Myocyte (in vitro differentiated cells): ENCODE measurements around the gene MYO1A. TPM values are rescaled to one million over a fixed set of nuclear protein-coding genes. Genes with fewer than 3 reads are reported as not detected.

Source experiments
- total RNA-seq: library from RNA; depleted of rRNA; stranded (reverse); fragments of >200 nt; gene quantifications from 2 replicates; pipeline ENCODE4 v1.2.3, GENCODE V29; 2014

Gene MYO1A
- total RNA-seq, 1 donor from 2014 or later, result not detected

Other genes starting within 250 kb of the MYO1A start
- gene SDR9C7, start 115.7 kb downstream of the MYO1A start, total RNA-seq, result 0.16 TPM in 1 of 2 replicates, not detected in the other
- 0.10 and 0.13 TPM in 2 replicates for gene RDH16, start 92.5 kb downstream of the MYO1A start, total RNA-seq
- gene ZBTB39, start 43.6 kb downstream of the MYO1A start, total RNA-seq, result 3.9 and 4.0 TPM in 2 replicates
- not detected in 2 replicates for gene TAC3, start 33.6 kb downstream of the MYO1A start, total RNA-seq
- gene NEMP1, start 28.7 kb upstream of the MYO1A start, total RNA-seq, result 9.9 and 19.1 TPM in 2 replicates
- 50.6 and 76.7 TPM in 2 replicates for gene NAB2, start 39.0 kb upstream of the MYO1A start, total RNA-seq
- 51.1 and 59.4 TPM in 2 replicates for gene STAT6, start 61.2 kb upstream of the MYO1A start, total RNA-seq
- 40.0 and 53.8 TPM in 2 replicates for gene LRP1, start 78.4 kb upstream of the MYO1A start, total RNA-seq
- not detected in 2 replicates for gene LRP1-AS, start 97.5 kb upstream of the MYO1A start, total RNA-seq
- gene NXPH4, start 166.7 kb upstream of the MYO1A start, total RNA-seq, result 2.4 and 4.3 TPM in 2 replicates
- 147 and 153 TPM in 2 replicates for gene SHMT2, start 179.6 kb upstream of the MYO1A start, total RNA-seq
- 594 and 728 TPM in 2 replicates for gene STAC3, start 201.1 kb upstream of the MYO1A start, total RNA-seq